Measurements from ENCODE around the gene ZNF142. TPM values are rescaled to one million over a fixed set of nuclear protein-coding genes. Genes with fewer than 3 reads are reported as not detected.

The ZNF142 gene
- total and polyA plus RNA-seq, 9 of the 15 experiments (the other 6 are each of a cell fraction or from before 2014, with no cell fraction given) = 0.50 to 26.1 (median 4.5) TPM

GRCh38 chr2:218659258-218659987 lies at the start of gene ZNF142, which contains the start of gene BCS1L (continued):
- no peak for TF ChIP-seq ZHX1 (conservative IDR thresholded peaks at IDR 0.05; ENCODE audit: low read length)
- no peak for TF ChIP-seq HLTF (IDR thresholded peaks at IDR 0.05)
- TF ChIP-seq SMAD4 (CRISPR knock-in tag; conservative IDR thresholded peaks at IDR 0.05) = no peak
- no peak; the same call in none of the 2 replicates for TF ChIP-seq ZFX (CRISPR knock-in tag; IDR thresholded peaks at IDR 0.05)
- TF ChIP-seq, protein P1, sequence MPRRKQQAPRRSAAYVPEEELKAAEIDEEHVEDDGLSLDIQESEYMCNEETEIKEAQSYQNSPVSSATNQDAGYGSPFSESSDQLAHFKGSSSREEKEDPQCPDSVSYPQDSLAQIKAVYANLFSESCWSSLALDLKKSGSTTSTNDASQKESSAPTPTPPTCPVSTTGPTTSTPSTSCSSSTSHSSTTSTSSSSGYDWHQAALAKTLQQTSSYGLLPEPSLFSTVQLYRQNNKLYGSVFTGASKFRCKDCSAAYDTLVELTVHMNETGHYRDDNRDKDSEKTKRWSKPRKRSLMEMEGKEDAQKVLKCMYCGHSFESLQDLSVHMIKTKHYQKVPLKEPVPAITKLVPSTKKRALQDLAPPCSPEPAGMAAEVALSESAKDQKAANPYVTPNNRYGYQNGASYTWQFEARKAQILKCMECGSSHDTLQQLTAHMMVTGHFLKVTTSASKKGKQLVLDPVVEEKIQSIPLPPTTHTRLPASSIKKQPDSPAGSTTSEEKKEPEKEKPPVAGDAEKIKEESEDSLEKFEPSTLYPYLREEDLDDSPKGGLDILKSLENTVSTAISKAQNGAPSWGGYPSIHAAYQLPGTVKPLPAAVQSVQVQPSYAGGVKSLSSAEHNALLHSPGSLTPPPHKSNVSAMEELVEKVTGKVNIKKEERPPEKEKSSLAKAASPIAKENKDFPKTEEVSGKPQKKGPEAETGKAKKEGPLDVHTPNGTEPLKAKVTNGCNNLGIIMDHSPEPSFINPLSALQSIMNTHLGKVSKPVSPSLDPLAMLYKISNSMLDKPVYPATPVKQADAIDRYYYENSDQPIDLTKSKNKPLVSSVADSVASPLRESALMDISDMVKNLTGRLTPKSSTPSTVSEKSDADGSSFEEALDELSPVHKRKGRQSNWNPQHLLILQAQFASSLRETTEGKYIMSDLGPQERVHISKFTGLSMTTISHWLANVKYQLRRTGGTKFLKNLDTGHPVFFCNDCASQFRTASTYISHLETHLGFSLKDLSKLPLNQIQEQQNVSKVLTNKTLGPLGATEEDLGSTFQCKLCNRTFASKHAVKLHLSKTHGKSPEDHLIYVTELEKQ (CRISPR knock-in tag; IDR thresholded peaks at IDR 0.05) = no peak
- no peak for TF ChIP-seq NR3C1 (CRISPR knock-in tag; IDR thresholded peaks at IDR 0.05)
- TF ChIP-seq NBN (IDR thresholded peaks at IDR 0.05; ENCODE audit: low read depth) = peak; percentile 49; the same call in 1 of the 2 replicates
- no peak for TF ChIP-seq E2F3 (CRISPR knock-in tag; IDR thresholded peaks at IDR 0.05)
- no peak for TF ChIP-seq TAF15 (IDR thresholded peaks at IDR 0.05; ENCODE audit: low read depth, low read length)
- 0 out of 2 replicates have a peak, but pooled peaks have one; percentile 26 for TF ChIP-seq EP300 (IDR thresholded peaks at IDR 0.05; ENCODE audit: low read length)
- TF ChIP-seq LCOR (CRISPR knock-in tag; IDR thresholded peaks at IDR 0.05) = peak; percentile 58; the same call in 1 of the 2 replicates
- TF ChIP-seq KDM5B (IDR thresholded peaks at IDR 0.05; ENCODE audit: insufficient replicate concordance, low read depth, low read length) = peak; percentile 71
- TF ChIP-seq MNT (conservative IDR thresholded peaks at IDR 0.05) = peak; percentile 79 to 93
- no peak for TF ChIP-seq PCBP1 (IDR thresholded peaks at IDR 0.05; ENCODE audit: low read depth, low read length, poor library complexity, severe bottlenecking)
- TF ChIP-seq, protein P2, sequence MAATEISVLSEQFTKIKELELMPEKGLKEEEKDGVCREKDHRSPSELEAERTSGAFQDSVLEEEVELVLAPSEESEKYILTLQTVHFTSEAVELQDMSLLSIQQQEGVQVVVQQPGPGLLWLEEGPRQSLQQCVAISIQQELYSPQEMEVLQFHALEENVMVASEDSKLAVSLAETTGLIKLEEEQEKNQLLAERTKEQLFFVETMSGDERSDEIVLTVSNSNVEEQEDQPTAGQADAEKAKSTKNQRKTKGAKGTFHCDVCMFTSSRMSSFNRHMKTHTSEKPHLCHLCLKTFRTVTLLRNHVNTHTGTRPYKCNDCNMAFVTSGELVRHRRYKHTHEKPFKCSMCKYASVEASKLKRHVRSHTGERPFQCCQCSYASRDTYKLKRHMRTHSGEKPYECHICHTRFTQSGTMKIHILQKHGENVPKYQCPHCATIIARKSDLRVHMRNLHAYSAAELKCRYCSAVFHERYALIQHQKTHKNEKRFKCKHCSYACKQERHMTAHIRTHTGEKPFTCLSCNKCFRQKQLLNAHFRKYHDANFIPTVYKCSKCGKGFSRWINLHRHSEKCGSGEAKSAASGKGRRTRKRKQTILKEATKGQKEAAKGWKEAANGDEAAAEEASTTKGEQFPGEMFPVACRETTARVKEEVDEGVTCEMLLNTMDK (IDR thresholded peaks at IDR 0.05; ENCODE audit: borderline replicate concordance, insufficient read depth, low read depth, low read length, poor library complexity, severe bottlenecking) = peak; percentile 50
- no peak for TF ChIP-seq CBFA2T3 (IDR thresholded peaks at IDR 0.05)
- TF ChIP-seq XRCC5 (IDR thresholded peaks at IDR 0.05; ENCODE audit: low read depth, low read length) = 0 out of 2 replicates have a peak, but pooled peaks have one; percentile 52

All from K562 (cell line).